Thyroid gland (tissue), 4 donors: ENCODE data around the gene CHEK1. TPM values are rescaled to one million over a fixed set of nuclear protein-coding genes. Genes with fewer than 3 reads are reported as not detected.

Source experiments
- DNase-seq, 2 donors: peaks; one replicate each; pipeline ENCODE4 v3.0.0-alpha.2; 2019
- H3K27ac ChIP-seq, 3 donors: fragments of 200-600 bp; sonication (generic); 1 replicate in 2 of 3; 2 replicates in 1 of 3; pipeline ENCODE4 v1.5.1; 2016 to 2019; ENCODE audit warnings: mild to moderate bottlenecking in 1 of 3, moderate library complexity in 1 of 3
- H3K27me3 ChIP-seq: fragments of 200-600 bp; sonication (generic); one replicate; pipeline ENCODE4 v1.5.1; 2019
- H3K36me3 ChIP-seq, 2 donors: fragments of 200-600 bp; sonication (generic); one replicate each; pipeline ENCODE4 v1.5.1; 2016 to 2019
- H3K4me1 ChIP-seq, 2 donors: fragments of 200-600 bp; sonication (generic); one replicate each; pipeline ENCODE4 v1.5.1; 2017 to 2019
- H3K4me3 ChIP-seq, 3 donors: fragments of 200-600 bp; sonication (generic); replicated peaks in 1 of 3; 1 replicate in 2 of 3; 2 replicates in 1 of 3; pipeline ENCODE4 v1.5.1; 2016; ENCODE audit warnings: mild to moderate bottlenecking in 1 of 3
- H3K9me3 ChIP-seq: fragments of 200-600 bp; sonication (generic); one replicate; pipeline ENCODE4 v1.5.1; 2017
- POLR2A ChIP-seq, 2 donors: fragments of 450-650 bp; IDR thresholded peaks; one replicate each; pipeline ENCODE4 v1.6.1; 2017; ENCODE audit warnings: antibody characterized with exemption in 2 of 2, mild to moderate bottlenecking in 2 of 2, moderate library complexity in 1 of 2
- WGBS, 2 donors: methylation state at CpG; one replicate each; pipeline ENCODE4 v1.1.5; 2017; 5-methylcytosine and 5-hydroxymethylcytosine counted together
- intact Hi-C: fragments of 100-400 bp; cut with DNase I; formaldehyde crosslinking; loops from one replicate; pipeline ENCODE4 v1.15.1; 2023
- small RNA-seq: library from RNA; depleted of rRNA; stranded (forward); fragments of <200 nt; gene quantifications from one replicate; pipeline ENCODE3, GENCODE V24; 2016
- total RNA-seq, 4 donors: library from RNA; depleted of rRNA; stranded (reverse); fragments of >200 nt; gene quantifications; one replicate each; pipeline ENCODE4 v1.2.3, GENCODE V29; 2016
- TF ChIP-seq, protein P1 (sequence below), 6 experiments: fragments of 200-600 bp in 3 of 6; fragments of 450-650 bp in 3 of 6; sonication (generic) in 3 of 6; IDR thresholded peaks; one replicate each; pipeline ENCODE4 v1.5.1; 2016 to 2019; ENCODE audit warnings: antibody characterized with exemption in 6 of 6, mild to moderate bottlenecking in 2 of 6, inconsistent platforms in 1 of 6, moderate library complexity in 1 of 6

Gene CHEK1
- total RNA-seq, 4 donors from 2014 or later, result 0.78 to 3.4 (median 1.4) TPM

DNA sequence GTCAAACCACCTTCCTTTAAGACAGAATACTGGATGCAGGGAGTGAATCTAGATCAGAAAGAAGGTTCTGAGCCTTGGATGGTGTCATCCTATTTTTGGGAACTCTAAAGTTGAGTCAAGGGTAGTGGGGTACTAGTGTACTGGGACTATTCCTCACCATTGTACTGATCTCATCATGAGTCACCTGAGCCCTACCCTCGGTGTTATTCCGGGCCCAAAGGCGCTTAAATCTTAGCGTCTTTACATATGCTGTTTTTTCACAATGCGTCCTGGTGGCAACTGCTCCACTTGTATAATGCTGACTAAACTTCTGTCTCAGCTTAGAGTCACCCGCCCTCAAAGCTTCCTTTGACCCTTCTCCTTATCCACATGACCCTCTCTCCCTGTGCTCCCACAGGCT, 95.8 kb downstream of the CHEK1 start:
- Histone ChIP-seq H3K27ac (no peak overlapping the region), H3K9me3 (no peaks in the 10 kb centered on the region), H3K27me3 (no peaks in the 10 kb centered on the region), H3K36me3 (no peaks in the 10 kb centered on the region), H3K4me1 (no peaks in the 10 kb centered on the region), H3K4me3 (no peak overlapping the region)
- intact Hi-C loops, result loop anchor here (5.0 kb wide), 1 partner anchor 152 kb away; no protein-coding TSS in a partner anchor
- DNase-seq, result no peak
- 91 to 94% methylated on average over 6 of the region's 6 CpGs for WGBS, 2 donors
- TF ChIP-seq POLR2A (IDR thresholded peaks at IDR 0.05), result no peak
- TF ChIP-seq, protein P1, sequence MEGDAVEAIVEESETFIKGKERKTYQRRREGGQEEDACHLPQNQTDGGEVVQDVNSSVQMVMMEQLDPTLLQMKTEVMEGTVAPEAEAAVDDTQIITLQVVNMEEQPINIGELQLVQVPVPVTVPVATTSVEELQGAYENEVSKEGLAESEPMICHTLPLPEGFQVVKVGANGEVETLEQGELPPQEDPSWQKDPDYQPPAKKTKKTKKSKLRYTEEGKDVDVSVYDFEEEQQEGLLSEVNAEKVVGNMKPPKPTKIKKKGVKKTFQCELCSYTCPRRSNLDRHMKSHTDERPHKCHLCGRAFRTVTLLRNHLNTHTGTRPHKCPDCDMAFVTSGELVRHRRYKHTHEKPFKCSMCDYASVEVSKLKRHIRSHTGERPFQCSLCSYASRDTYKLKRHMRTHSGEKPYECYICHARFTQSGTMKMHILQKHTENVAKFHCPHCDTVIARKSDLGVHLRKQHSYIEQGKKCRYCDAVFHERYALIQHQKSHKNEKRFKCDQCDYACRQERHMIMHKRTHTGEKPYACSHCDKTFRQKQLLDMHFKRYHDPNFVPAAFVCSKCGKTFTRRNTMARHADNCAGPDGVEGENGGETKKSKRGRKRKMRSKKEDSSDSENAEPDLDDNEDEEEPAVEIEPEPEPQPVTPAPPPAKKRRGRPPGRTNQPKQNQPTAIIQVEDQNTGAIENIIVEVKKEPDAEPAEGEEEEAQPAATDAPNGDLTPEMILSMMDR (IDR thresholded peaks at IDR 0.05), result no peak

- Histone ChIP-seq H3K9me3 (no peaks in the 10 kb centered on the region), H3K4me3 (no peak overlapping the region), H3K27ac (no peak overlapping the region), H3K4me1 (no peaks in the 10 kb centered on the region), H3K27me3 (no peaks in the 10 kb centered on the region), H3K36me3 (no peaks in the 10 kb centered on the region)
- 74 to 79% methylated on average over 1 of the region's 1 CpG for WGBS, 2 donors
- intact Hi-C loops, result loop anchor here (5.0 kb wide), 1 partner anchor 148 kb away; no protein-coding TSS in a partner anchor
- no peak for DNase-seq
- TF ChIP-seq, protein P1 (IDR thresholded peaks at IDR 0.05), result no peak
- no peak for TF ChIP-seq POLR2A (IDR thresholded peaks at IDR 0.05)
Observed at GRCh38 chr11:125724125-125724524, 99.2 kb downstream of the CHEK1 start.

Small RNA genes within 50 kb of the gene (small RNA-seq; reads per million reads assigned to genes)
- gene RNU2-35P, result not detected

Other genes starting within 250 kb of the CHEK1 start
- gene FEZ1, start 128.9 kb upstream of the CHEK1 start, total RNA-seq, result 10 to 100 TPM in 3 of 4 donors, 1 to 10 TPM in 1; 8.0 to 27.5 (median 15.1) TPM
- 10 to 100 TPM; 35.7 to 75.8 (median 52.8) TPM for gene EI24, start 55.7 kb upstream of the CHEK1 start, total RNA-seq
- 100 to 1,000 TPM; 112 to 187 (median 172) TPM for gene STT3A, start 32.3 kb upstream of the CHEK1 start, total RNA-seq
- not detected for gene ACRV1, start 55.7 kb downstream of the CHEK1 start, total RNA-seq
- not detected for gene PATE1, start 121.1 kb downstream of the CHEK1 start, total RNA-seq
- not detected for gene PATE2, start 153.7 kb downstream of the CHEK1 start, total RNA-seq
- not detected for gene PATE3, start 163.0 kb downstream of the CHEK1 start, total RNA-seq
- gene PATE4, start 208.2 kb downstream of the CHEK1 start, total RNA-seq, result not detected